Left ventricle myocardium superior (tissue), 1 donor: Measurements from ENCODE around the gene CAMK1. TPM values are rescaled to one million over a fixed set of nuclear protein-coding genes. Genes with fewer than 3 reads are reported as not detected.

Experiments
- ATAC-seq: fragments of 200-7000 bp; cut with Tn5 transposase; one replicate; pipeline ENCODE4 v1.9.1; 2020; ENCODE audit warnings: mild to moderate bottlenecking, moderate library complexity
- DNase-seq: peaks from one replicate; pipeline ENCODE4 v3.0.0-alpha.2; 2020
- intact Hi-C: fragments of 100-400 bp; cut with micrococcal nuclease; formaldehyde crosslinking; loops from one replicate; pipeline ENCODE4 v1.11.0; 2022
- total RNA-seq: library from RNA; stranded (reverse); fragmentation: NEBNext Ultra II Directional; extraction: Animal tissue kit (Norgen Biotek cat#: 25700); gene quantifications from one replicate; pipeline ENCODE4 v1.2.1, GENCODE V29; 2021
- donor health status: DM: no; HTN: yes; CAD: no; lungs with severe emphysema.

Gene CAMK1
- total RNA-seq, 1 donor from 2014 or later = 11.7 TPM

DNA sequence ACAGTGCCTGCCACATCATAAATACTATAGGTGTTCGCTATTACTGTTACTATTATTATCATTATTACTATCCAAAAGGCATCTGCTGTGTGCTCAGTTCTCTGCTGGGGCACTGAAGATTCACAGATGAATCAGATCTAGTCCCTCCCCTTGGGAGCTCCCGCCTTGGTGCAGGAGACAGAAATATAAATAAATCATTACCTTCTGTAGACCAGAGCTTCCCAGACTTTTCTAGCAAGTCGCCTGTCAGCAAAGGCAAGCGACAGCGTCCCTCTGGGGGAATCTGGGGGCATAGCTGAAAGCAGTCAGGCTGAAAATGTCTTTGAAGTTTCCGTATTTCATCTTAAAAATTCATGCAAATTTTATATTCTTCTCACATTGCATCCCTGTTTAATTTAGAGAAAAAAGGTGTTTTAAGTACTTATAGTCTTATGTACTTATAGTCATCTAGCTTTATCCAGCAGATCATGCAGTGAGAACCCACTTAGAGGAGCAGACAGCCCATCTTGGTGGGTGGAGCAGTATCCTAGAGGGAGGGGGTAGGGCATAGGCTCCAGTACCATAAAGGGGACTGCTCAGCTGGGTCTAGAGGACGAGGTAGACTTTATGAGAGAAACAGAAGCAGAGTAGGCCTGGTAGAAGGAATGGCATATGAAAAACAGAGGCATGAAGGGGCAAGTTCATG, 48.6 kb downstream of the CAMK1 start:
- DNase-seq (no peak), ATAC-seq (no peak)
- intact Hi-C loops = no loop called here

DNA sequence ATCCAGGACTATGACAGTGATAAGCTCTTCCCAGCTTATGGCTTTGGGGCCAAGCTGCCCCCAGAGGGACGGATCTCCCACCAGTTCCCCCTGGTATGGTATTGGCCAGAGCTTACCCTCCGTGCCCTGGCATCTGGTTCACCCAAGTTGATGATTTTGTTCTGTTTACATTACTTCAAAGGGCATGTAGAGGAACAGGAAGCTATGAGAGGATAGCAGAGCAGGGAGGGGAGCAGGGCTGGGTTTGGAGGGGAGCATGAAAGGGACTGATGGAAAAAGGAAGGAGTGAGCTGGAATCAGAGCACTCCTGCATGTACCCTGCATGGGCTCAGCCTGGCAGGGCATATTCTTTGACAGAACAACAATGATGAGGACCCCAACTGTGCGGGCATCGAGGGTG, 51.6 kb downstream of the CAMK1 start:
- intact Hi-C loops = no loop called here
- ATAC-seq = no peak
- DNase-seq = no peak

DNA sequence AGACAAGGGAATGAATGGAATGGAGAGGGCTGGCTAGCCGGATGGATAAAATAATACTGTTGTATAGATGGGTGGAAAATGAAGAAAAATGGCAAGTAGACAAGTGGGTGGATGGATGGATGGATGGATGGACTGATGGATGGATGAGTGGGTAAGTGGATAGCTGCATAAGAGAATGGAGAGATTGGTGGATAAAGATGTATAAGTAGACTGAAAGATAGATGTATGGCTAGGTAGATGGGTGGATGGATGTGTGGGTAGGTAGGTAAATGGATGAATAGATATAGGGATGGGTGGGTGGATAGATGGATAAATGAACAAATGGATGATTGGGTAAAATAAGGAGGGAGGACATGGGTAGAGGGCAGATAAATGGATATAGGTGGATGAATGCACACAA, 52.2 kb downstream of the CAMK1 start:
- intact Hi-C loops = no loop called here
- no peak for ATAC-seq
- no peak for DNase-seq

DNA sequence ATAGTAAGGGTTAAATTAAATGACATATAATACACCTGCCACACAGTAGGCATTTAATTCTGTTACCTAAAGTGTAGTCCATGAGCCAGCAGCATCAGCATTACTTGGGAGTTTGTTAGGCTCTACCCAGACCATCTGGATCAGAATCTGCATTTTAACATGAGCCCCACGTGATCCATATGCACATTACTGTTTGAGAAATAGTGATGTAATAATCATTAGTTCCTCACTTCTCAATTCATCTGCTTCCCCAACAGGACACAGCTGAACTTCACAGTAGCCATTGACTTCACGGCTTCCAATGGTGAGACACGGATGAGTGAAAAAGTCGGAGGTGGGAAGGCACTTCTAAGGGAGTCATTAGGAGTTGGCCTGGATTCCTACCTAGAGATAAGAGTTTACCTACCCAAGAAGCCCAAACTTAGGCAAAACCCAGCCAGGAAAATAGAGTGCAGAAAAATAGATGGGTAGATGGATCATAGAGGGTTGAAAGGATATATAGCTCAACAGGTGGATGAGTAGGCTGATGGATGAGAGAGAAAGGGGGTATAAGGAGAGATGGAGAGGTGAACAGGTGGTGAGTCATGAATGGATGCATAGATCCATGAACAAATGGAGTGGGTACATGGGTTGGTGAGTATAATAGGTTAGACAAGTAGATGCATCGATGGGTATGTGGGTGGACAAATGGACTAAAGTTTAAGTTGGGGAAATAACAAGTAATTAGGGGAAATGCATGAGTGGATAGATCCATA, 52.8 kb downstream of the CAMK1 start:
- intact Hi-C loops = no loop called here
- ATAC-seq = no peak
- DNase-seq = no peak

DNA sequence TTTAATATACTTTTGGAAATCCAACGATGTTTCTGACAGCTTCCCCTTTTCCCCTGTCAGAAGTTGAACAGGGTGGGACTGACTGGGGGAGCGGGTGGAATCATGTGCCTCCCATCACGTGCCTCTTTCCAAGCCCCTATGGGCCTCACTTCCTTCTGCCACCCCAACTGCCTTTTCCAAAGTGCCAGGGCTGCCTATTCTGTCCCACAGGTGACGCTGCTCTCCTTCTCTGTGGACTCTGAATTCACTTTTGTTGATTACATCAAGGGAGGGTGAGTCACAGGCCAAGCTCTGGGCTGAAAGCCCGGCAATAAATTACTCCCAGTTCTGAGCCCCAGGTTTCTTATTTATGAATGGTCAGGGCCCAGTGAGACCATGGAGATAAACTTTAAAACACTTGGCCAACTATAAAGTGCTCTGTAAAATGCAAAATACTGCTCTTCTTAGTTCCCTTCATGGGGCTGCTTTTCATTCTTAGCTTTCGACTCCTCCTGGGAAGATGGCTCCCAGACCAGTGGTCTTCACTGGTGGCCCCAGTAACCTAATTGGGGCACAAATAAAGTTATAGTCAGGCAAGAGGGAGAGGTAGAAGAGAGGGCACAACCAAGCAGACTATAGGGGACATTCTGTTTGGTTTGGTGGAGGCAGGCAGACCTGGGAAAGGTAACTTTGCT, 53.8 kb downstream of the CAMK1 start:
- ATAC-seq (peak; percentile 97), DNase-seq (peak; percentile 71)
- intact Hi-C loops = no loop called here

DNA sequence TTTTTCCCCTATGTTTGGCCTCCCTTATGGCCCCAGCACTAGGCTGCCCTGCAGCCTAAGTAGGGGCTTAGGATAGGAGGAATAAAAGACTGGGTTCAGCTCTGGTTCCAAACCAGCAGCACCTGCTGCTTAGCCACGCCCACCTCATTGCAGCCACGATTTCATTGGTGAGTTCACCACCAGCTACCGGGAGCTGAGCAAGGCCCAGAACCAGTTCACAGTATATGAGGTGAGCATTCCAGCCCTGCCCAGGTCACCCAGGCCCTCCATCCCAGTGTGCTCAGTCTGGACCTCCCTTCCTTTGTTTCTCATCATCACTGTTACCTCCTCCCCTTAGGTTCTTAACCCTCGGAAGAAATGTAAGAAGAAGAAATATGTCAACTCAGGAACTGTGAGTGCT, 54.6 kb downstream of the CAMK1 start:
- intact Hi-C loops = no loop called here
- ATAC-seq (no peak), DNase-seq (no peak)

DNA sequence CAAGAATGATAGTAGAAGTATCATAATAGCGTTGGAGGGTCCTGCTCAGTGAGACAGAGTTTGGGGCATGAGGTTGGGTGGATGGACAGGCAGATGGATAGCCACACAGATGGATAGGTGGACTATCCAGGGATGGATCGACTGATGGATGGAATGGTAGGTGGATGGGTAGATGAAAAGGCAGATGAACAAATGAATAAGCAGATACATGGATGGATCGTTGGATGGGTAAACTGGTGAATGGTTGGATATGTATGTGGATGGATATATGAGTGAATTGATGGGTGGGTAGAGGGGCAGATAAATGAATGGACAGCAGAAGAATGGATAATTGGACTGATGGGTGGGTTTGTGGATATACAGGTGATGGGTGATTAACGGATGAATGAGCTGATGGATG, 56.6 kb downstream of the CAMK1 start:
- ATAC-seq = no peak
- intact Hi-C loops = no loop called here
- DNase-seq = no peak

DNA sequence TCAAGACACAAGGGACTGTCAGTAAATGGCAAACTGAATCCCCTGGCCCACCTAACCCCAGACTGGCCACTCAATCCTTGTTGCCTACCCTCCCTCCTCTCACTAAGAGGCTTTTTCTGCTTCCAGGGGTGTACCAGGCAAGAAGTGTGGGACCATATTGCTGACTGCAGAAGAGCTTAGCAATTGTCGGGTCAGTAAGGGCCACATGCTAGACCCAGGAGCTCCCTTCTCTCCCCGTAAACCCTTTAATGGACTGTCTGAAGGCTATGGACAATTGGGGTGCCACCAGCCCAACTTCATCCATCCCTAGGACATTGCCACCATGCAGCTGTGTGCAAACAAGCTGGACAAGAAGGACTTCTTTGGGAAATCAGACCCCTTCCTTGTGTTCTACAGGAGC, 57.3 kb downstream of the CAMK1 start:
- no peak for DNase-seq
- intact Hi-C loops = no loop called here

DNA sequence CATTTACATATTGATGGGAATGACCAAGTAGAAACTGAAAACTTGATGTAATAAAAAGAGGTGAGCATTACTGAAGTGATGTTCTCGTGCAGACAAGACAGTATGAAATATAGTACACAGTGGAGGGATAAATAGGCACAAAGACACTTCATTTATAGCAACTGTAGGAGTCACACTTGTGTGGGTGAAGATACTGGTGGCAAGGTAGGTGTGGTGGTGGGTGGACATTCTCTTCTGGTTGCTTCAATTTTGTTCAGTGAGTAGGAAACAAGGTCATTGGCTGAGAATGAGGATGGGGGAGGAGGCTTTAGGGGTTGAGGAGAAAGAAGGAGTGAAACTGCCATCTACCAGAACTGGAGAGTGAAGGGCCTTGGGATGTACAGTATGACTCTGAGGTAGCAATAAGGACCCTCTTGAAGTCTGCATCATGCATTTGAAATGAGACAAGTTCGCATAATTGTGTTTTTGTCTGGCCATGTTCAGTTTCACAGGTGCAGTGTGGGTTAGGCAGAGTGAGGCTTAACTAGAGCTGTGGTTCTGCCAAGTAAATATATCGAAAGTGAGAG, 59.5 kb downstream of the CAMK1 start:
- ATAC-seq (no peak), DNase-seq (no peak)
- intact Hi-C loops = no loop called here

More for the DNA sequence above, 57.3 kb downstream of the CAMK1 start:
- no peak for ATAC-seq

Other genes with a start within 250 kb of the CAMK1 start
- gene LHFPL4, start 216.1 kb downstream of the CAMK1 start, total RNA-seq = not detected
- gene MTMR14, start 120.4 kb downstream of the CAMK1 start, total RNA-seq = 45.3 TPM
- gene CPNE9, start 66.1 kb downstream of the CAMK1 start, total RNA-seq = not detected
- gene BRPF1, start 38.2 kb downstream of the CAMK1 start, total RNA-seq = 9.9 TPM
- gene OGG1, start 20.0 kb downstream of the CAMK1 start, total RNA-seq = 8.8 TPM
- 45.9 TPM for gene TADA3, start 22.5 kb upstream of the CAMK1 start, total RNA-seq
- gene ARPC4, start 23.1 kb upstream of the CAMK1 start, total RNA-seq = 55.3 TPM
- 11.0 TPM for gene TTLL3, start 40.3 kb upstream of the CAMK1 start, total RNA-seq
- 37.9 TPM for gene RPUSD3, start 74.1 kb upstream of the CAMK1 start, total RNA-seq
- gene CIDEC, start 110.3 kb upstream of the CAMK1 start, total RNA-seq = 2.5 TPM
- gene JAGN1, start 120.7 kb upstream of the CAMK1 start, total RNA-seq = 18.4 TPM
- gene IL17RE, start 132.9 kb upstream of the CAMK1 start, total RNA-seq = 0.45 TPM
- gene IL17RC, start 147.2 kb upstream of the CAMK1 start, total RNA-seq = 36.0 TPM
- gene CRELD1, start 163.9 kb upstream of the CAMK1 start, total RNA-seq = 62.7 TPM
- gene PRRT3, start 182.5 kb upstream of the CAMK1 start, total RNA-seq = 0.35 TPM
- gene EMC3, start 216.9 kb upstream of the CAMK1 start, total RNA-seq = 78.1 TPM